CD4-positive, CD25-positive, alpha-beta regulatory T cell (primary cell): ENCODE data around the gene HDAC1. TPM values are rescaled to one million over a fixed set of nuclear protein-coding genes. Genes with fewer than 3 reads are reported as not detected.

Experiments used
- ATAC-seq, 2 donors: fragments of 150-1000 bp; cut with Tn5 transposase; one replicate each; pipeline ENCODE4 v1.10.0; 2021; ENCODE audit warnings: low read depth in 2 of 2, moderate number of reproducible peaks in 2 of 2, moderate library complexity in 1 of 2
- DNase-seq, 3 donors: peaks; one replicate each; pipeline versions ENCODE4 v3.0.0 to v3.0.0-alpha.2; 2012 to 2022; ENCODE audit warnings: mixed read lengths in 1 of 3
- H3K27ac ChIP-seq: one replicate; pipeline ENCODE4 v1.7.0; 2013; ENCODE audit warnings: mild to moderate bottlenecking, low read length; ENCODE audit not compliant: insufficient read depth, poor library complexity, severe bottlenecking
- H3K27me3 ChIP-seq: one replicate; pipeline ENCODE4 v1.7.0; 2013; ENCODE audit warnings: low read length; ENCODE audit not compliant: control insufficient read depth, insufficient read depth
- H3K36me3 ChIP-seq: one replicate; pipeline ENCODE4 v1.7.0; 2013; ENCODE audit warnings: mild to moderate bottlenecking, low read length, moderate library complexity; ENCODE audit not compliant: control insufficient read depth, insufficient read depth
- H3K4me1 ChIP-seq: 2 replicates; pipeline ENCODE4 v1.7.0; 2013; ENCODE audit warnings: mild to moderate bottlenecking, low read length; ENCODE audit not compliant: insufficient read depth, control insufficient read depth, poor library complexity, severe bottlenecking
- H3K4me3 ChIP-seq: one replicate; pipeline ENCODE4 v1.7.0; 2013; ENCODE audit warnings: low read depth, mild to moderate bottlenecking, low read length, moderate library complexity
- H3K9me3 ChIP-seq, 2 experiments: 1 replicate in 1 of 2; 2 replicates in 1 of 2; pipeline ENCODE4 v1.7.0; 2013; ENCODE audit warnings: low read length in 2 of 2, mild to moderate bottlenecking in 1 of 2, moderate library complexity in 1 of 2; ENCODE audit not compliant: control insufficient read depth in 2 of 2
- H3K27ac Mint-ChIP-seq, 3 donors: one replicate each; pipeline ENCODE4 v1.8.0; 2020 to 2022; ENCODE audit warnings: mild to moderate bottlenecking in 3 of 3, mixed read lengths in 3 of 3, moderate library complexity in 2 of 3
- H3K27me3 Mint-ChIP-seq: one replicate; pipeline ENCODE4 v1.8.0; 2022; ENCODE audit warnings: mild to moderate bottlenecking, mixed read lengths
- H3K36me3 Mint-ChIP-seq: one replicate; pipeline ENCODE4 v1.8.0; 2020; ENCODE audit warnings: mixed read lengths
- H3K4me1 Mint-ChIP-seq, 4 donors: one replicate each; pipeline ENCODE4 v1.8.0; 2020 to 2022; ENCODE audit warnings: mixed read lengths in 4 of 4, mild to moderate bottlenecking in 1 of 4
- H3K4me3 Mint-ChIP-seq, 4 donors: one replicate each; pipeline ENCODE4 v1.8.0; 2020 to 2022; ENCODE audit warnings: mild to moderate bottlenecking in 4 of 4, mixed read lengths in 4 of 4, moderate library complexity in 3 of 4
- H3K9me3 Mint-ChIP-seq, 7 donors: one replicate each; pipeline ENCODE4 v1.8.0; 2020 to 2022; ENCODE audit warnings: mixed read lengths in 7 of 7, mild to moderate bottlenecking in 3 of 7, moderate library complexity in 2 of 7
- polyA plus RNA-seq, 4 donors: library from polyadenylated mRNA; unstranded; fragments of 300-500 nt; fragmentation: Illumina TruSeq; gene quantifications; one replicate each; pipeline ENCODE4 v1.2.3, GENCODE V29; 2021
- total RNA-seq: library from RNA; stranded (reverse); gene quantifications from one replicate; pipeline ENCODE4 v1.2.3, GENCODE V29; 2022

HDAC1 gene
- total and polyA plus RNA-seq, 5 donors from 2014 or later: 98.2 to 150 (median 145) TPM

DNA sequence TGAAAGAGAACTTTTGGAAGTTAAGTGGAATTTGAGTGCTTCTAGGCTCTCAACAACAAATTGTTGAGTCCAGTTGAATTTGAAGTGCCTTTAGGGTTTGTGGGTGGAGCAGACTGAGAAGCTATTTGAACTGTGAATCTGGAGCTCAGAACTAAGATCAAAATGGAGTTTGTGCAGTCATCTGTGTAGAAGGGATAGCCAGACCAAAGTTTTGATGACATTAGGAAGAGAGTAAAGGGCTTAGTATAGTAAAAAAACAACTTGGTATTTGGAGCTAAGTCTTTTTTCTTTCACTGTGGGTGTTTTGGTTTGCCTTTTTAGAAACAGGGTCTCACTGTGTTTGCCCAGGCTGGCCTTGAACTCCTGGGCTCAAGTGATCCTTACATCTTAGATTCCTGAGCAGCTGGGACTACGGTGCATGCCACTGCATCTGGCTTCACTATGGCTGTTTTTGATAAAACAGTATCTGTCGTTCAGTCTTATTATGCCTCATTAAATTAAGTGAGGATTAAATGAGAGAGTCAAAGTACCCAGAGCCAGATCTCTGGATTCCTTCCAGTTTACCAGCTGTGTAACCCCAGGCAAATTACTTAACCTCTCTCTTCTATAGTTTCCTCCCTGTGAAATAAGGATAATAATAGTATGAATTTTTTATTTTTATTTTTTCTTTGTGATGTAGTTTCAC lies 20.0 kb downstream of the HDAC1 start:
- peak overlapping the region; percentile 72 to 97 (median 75) for H3K27ac Mint-ChIP-seq
- H3K4me3 ChIP-seq: peak overlapping the region; percentile 1
- H3K36me3 ChIP-seq: peaks cover 23% of the 10 kb centered on the region
- DNase-seq: no peak
- H3K4me1 Mint-ChIP-seq: peaks cover 30 to 71% (median 51%) of the 10 kb centered on the region in 4 donors
- no peaks in the 10 kb centered on the region for H3K9me3 ChIP-seq
- H3K27me3 ChIP-seq: no peaks in the 10 kb centered on the region
- no peak overlapping the region for H3K4me3 Mint-ChIP-seq
- H3K36me3 Mint-ChIP-seq: peaks cover 26% of the 10 kb centered on the region
- ATAC-seq: no peak
- no peak overlapping the region for H3K27ac ChIP-seq
- no peaks in the 10 kb centered on the region for H3K27me3 Mint-ChIP-seq
- H3K9me3 Mint-ChIP-seq: no peaks in the 10 kb centered on the region
- peaks cover 2% of the 10 kb centered on the region for H3K4me1 ChIP-seq

DNA sequence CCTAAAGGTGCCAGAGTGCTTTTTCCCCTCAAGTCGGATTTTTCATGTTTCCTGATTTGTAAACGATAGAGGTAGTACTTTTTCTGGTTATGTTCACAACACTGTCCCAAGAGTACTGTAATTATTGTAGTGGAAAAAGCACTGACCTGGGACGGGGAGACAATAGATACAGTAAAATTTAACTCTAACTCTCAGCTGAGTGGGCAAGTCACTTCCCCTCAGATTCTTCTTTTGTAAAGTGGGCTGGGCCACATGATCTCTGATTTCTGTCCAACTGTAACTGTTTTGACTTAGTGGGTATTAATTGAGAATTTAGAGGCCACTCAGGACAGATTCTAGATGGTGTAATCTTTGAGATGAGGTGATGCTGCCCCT lies 25.0 kb downstream of the HDAC1 start:
- no peaks in the 10 kb centered on the region for H3K27me3 Mint-ChIP-seq
- Histone ChIP-seq H3K4me1 (peaks cover 16% of the 10 kb centered on the region), H3K4me3 (no peak overlapping the region), H3K27ac (no peak overlapping the region), H3K36me3 (peaks cover 33% of the 10 kb centered on the region), H3K27me3 (no peaks in the 10 kb centered on the region), H3K9me3 (no peaks in the 10 kb centered on the region)
- no peak overlapping the region for H3K4me3 Mint-ChIP-seq
- peak overlapping the region in 2 of 3 donors; percentile 30 to 77 for H3K27ac Mint-ChIP-seq
- peaks cover 21% of the 10 kb centered on the region for H3K36me3 Mint-ChIP-seq
- ATAC-seq (no peak), DNase-seq (no peak)
- peaks cover 11 to 37% (median 21%) of the 10 kb centered on the region in 4 donors for H3K4me1 Mint-ChIP-seq
- no peaks in the 10 kb centered on the region for H3K9me3 Mint-ChIP-seq

DNA sequence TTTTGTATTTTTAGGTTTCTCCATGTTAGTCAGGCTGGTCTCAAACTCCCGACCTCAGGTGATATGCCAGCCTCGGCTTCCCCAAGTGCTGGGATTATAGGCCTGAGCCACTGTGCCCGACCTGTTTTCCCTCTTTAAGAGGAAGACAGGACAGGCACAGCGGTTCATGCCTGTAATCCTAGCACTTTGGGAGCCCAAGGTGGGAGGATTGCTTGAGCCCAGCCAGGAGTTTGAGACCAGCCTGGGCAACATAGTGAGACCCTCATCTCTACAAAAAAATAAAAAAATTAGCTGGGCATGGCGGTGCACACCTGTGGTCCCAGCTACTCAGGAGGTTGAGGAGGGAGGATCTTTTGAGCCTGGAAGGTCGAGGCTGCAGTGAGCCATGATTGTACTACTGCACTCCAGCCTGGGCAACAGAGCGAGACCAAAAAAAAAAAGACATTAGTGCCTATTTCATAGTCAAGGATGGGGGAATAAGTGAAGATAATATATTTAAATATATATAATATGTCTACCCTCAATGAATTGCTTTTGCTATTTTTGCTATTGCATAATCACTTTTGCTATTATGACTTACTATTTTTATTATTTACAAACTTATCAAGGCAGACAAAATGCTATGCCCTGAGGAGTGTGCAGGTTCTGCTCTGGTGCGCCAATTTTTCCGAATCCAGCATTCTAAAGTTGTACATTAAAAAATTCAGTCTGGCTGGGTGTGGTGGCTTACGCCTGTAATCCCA lies 26.4 kb downstream of the HDAC1 start:
- peaks cover 30% of the 10 kb centered on the region for H3K4me1 ChIP-seq
- ATAC-seq (no peak), DNase-seq (no peak)
- Mint-ChIP-seq H3K4me1 (peaks cover 14 to 45% (median 27%) of the 10 kb centered on the region in 4 donors), H3K9me3 (no peaks in the 10 kb centered on the region), H3K4me3 (no peak overlapping the region), H3K27me3 (no peaks in the 10 kb centered on the region), H3K27ac (peak overlapping the region in 2 of 3 donors; percentile 38 to 51), H3K36me3 (peaks cover 21% of the 10 kb centered on the region)
- H3K27ac ChIP-seq: no peak overlapping the region
- H3K27me3 ChIP-seq: no peaks in the 10 kb centered on the region
- H3K9me3 ChIP-seq: no peaks in the 10 kb centered on the region
- H3K36me3 ChIP-seq: peaks cover 33% of the 10 kb centered on the region
- H3K4me3 ChIP-seq: no peak overlapping the region

DNA sequence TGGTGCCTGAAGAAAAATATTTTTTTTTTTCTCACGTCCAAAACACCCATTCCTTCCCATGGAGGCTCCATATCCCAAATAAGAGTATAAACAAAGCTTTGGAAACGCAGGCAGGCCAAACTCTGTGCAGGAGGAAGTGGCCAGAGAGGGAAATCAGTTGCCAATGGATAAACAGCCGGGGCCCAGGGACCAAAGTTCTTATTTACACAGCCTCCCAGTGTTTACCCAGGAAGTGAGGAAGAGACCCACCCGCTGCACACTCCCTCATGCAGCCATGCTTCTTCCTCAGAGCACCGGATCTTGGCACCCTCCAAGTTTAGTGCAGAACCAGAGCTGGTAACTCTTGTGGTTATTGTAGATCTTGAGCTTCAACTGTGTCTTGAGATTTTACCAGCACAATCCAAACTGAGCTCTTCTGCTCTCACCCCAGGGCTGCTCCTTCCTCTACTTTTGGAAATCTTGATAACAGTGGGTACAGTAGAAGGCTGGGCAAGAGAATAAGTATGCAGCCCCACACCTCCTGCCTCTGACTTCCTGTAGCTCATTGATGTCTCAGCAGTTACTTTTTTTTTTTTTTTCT lies 29.9 kb downstream of the HDAC1 start:
- no peaks in the 10 kb centered on the region for H3K9me3 Mint-ChIP-seq
- peak overlapping the region; percentile 63 to 86 (median 80) for H3K4me3 Mint-ChIP-seq
- peaks cover 7 to 50% (median 30%) of the 10 kb centered on the region in 4 donors for H3K4me1 Mint-ChIP-seq
- peak overlapping the region; percentile 68 for H3K4me3 ChIP-seq
- ATAC-seq (peak; percentile 77 to 85), DNase-seq (peak in 2 of 3 donors; percentile 37 to 67)
- peaks cover 36% of the 10 kb centered on the region for H3K4me1 ChIP-seq
- peaks cover 37% of the 10 kb centered on the region for H3K36me3 ChIP-seq
- H3K27ac ChIP-seq: peak overlapping the region; percentile 62
- no peaks in the 10 kb centered on the region for H3K27me3 Mint-ChIP-seq
- no peaks in the 10 kb centered on the region for H3K27me3 ChIP-seq
- H3K36me3 Mint-ChIP-seq: peaks cover 17% of the 10 kb centered on the region
- peak overlapping the region; percentile 90 to 99 (median 94) for H3K27ac Mint-ChIP-seq
- H3K9me3 ChIP-seq: no peaks in the 10 kb centered on the region

DNA sequence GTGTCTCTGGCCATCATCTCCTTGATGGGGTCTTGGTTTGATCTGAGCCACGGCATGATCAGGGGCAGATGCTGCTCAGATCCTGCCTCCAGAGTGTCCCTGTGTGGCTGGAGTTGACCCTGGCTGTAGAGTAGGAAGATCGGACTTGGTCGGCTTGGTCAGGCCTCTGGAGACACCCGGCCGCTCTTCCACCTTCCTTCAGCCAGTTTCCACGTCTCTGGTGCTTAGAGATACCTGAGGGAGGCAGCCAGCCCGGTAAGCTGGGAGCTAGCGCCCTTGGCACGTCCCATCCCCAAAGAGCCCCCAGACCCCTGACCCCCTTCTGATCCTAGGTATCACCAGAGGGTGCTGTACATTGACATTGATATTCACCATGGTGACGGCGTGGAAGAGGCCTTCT lies 35.3 kb downstream of the HDAC1 start:
- DNase-seq: no peak
- no peak overlapping the region for H3K27ac Mint-ChIP-seq
- no peak overlapping the region for H3K27ac ChIP-seq

DNA sequence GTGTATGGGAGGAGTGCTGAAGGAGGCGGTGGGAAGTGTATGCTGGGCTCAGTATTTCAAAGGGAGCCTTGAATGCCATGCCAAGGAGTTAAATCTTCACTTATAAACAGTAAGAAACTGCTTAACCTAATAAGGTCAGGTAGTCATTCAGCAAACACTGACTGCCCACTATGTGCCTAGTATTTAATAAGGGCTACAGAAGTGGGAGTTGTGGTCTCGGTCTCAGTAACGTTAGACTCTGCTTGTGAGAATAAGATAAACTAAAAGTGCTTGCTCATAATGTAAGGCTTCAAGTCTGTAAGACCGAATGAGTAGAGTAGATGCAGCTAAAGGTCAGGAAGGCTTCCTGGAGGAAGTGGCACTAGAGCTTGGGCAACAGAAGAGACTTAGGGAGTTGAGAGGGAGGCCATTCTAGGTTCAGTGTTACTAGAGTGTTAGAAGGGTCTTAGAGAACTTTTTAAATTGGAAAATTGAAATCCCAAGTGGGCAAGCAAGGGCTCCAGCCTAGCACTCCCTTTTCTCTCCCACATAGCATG lies 38.1 kb downstream of the HDAC1 start:
- Histone ChIP-seq H3K27me3 (no peaks in the 10 kb centered on the region), H3K4me3 (no peak overlapping the region), H3K27ac (no peak overlapping the region), H3K36me3 (peaks cover 76% of the 10 kb centered on the region), H3K9me3 (no peaks in the 10 kb centered on the region), H3K4me1 (peaks cover 9% of the 10 kb centered on the region)
- DNase-seq: no peak
- ATAC-seq: no peak
- Mint-ChIP-seq H3K27ac (peak overlapping the region; percentile 75 to 94 (median 91)), H3K27me3 (peaks cover 3% of the 10 kb centered on the region), H3K4me1 (peaks cover 0 to 27% (median 21%) of the 10 kb centered on the region in 4 donors), H3K4me3 (peak overlapping the region in 1 of 4 donors; percentile 38), H3K9me3 (no peaks in the 10 kb centered on the region), H3K36me3 (peaks cover 37% of the 10 kb centered on the region)

More for the DNA sequence above, 35.3 kb downstream of the HDAC1 start:
- Mint-ChIP-seq H3K4me3 (no peak overlapping the region), H3K9me3 (no peaks in the 10 kb centered on the region), H3K4me1 (peaks cover 0 to 35% (median 21%) of the 10 kb centered on the region in 4 donors), H3K27me3 (no peaks in the 10 kb centered on the region), H3K36me3 (peaks cover 41% of the 10 kb centered on the region)
- no peak for ATAC-seq
- Histone ChIP-seq H3K4me1 (peaks cover 16% of the 10 kb centered on the region), H3K9me3 (no peaks in the 10 kb centered on the region), H3K27me3 (no peaks in the 10 kb centered on the region), H3K4me3 (no peak overlapping the region), H3K36me3 (peaks cover 71% of the 10 kb centered on the region)

DNA sequence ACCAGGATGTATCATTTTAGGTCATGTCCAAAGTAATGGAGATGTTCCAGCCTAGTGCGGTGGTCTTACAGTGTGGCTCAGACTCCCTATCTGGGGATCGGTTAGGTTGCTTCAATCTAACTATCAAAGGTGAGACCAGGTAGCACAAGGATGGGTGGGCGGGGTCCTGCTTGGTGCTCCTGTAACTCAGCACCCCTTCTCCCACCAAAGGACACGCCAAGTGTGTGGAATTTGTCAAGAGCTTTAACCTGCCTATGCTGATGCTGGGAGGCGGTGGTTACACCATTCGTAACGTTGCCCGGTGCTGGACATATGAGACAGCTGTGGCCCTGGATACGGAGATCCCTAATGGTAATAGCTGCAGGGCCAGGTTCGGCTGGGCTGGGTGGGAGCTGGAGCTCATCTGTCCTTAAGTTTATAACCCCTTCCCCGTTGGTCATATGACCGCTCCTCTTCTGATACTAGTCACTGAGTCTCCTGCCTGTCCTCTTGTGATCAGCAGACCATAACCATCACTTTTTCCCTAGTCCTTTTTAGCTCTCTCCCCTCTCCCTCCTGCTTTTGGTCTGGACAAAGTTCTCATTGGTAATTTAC lies 38.8 kb downstream of the HDAC1 start:
- Histone ChIP-seq H3K4me3 (no peak overlapping the region), H3K27ac (no peak overlapping the region), H3K9me3 (no peaks in the 10 kb centered on the region), H3K36me3 (peaks cover 70% of the 10 kb centered on the region), H3K4me1 (peaks cover 14% of the 10 kb centered on the region), H3K27me3 (no peaks in the 10 kb centered on the region)
- peak overlapping the region in 2 of 3 donors; percentile 19 to 29 for H3K27ac Mint-ChIP-seq
- H3K4me3 Mint-ChIP-seq: no peak overlapping the region
- H3K36me3 Mint-ChIP-seq: peaks cover 30% of the 10 kb centered on the region
- peaks cover 5% of the 10 kb centered on the region for H3K27me3 Mint-ChIP-seq
- DNase-seq (no peak), ATAC-seq (no peak)
- H3K4me1 Mint-ChIP-seq: peaks cover 0 to 22% (median 16%) of the 10 kb centered on the region in 4 donors
- H3K9me3 Mint-ChIP-seq: no peaks in the 10 kb centered on the region
